ENCODE results near the gene SLC22A31. TPM values are rescaled to one million over a fixed set of nuclear protein-coding genes. Genes with fewer than 3 reads are reported as not detected.
"Not testable (repeated sequence)": the region's sequence is repeated elsewhere in the genome, so short reads cannot be mapped to it uniquely, and the experiment has no call there.

The SLC22A31 gene
- polyA plus RNA-seq (ENCODE audit: insufficient read length in 4 of 4): under 1 TPM; 0.17 to 0.57 (median 0.50) TPM

- no peak for DNase-seq (ENCODE audit: low read depth in 4 of 4, low spot score in 3 of 4)
Measured at GRCh38 chr16:89200124-89200849, at the start of gene SLC22A31. Gene SLC22A31, minus strand, starts transcription at chr16:89200537. Its CDS starts 36 bp downstream, at chr16:89200501.

GRCh38 chr16:89248196-89248982, 48.1 kb upstream of the SLC22A31 start:
- no peak for DNase-seq (ENCODE audit: low read depth in 4 of 4, low spot score in 3 of 4)

DNA sequence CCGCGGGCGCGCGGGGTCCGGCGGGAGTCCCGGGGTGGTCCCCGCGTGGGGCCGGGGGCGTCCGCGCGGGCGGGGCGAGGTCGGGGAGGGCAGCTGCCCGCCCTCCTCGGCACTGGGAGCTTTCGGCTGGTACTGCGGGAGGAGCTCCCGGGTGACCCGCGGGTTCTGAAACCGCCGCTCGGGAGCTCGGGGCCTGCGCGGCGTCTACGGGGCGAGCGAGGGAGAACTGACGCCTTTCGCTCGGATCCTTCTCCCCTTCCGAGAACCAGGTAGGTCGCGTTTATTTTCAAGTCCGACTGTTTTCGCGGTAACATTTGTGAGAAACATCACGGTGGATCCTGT, 47.4 kb upstream of the SLC22A31 start:
- not testable (repeated sequence) for DNase-seq (ENCODE audit: low read depth in 4 of 4, low spot score in 3 of 4)

DNA sequence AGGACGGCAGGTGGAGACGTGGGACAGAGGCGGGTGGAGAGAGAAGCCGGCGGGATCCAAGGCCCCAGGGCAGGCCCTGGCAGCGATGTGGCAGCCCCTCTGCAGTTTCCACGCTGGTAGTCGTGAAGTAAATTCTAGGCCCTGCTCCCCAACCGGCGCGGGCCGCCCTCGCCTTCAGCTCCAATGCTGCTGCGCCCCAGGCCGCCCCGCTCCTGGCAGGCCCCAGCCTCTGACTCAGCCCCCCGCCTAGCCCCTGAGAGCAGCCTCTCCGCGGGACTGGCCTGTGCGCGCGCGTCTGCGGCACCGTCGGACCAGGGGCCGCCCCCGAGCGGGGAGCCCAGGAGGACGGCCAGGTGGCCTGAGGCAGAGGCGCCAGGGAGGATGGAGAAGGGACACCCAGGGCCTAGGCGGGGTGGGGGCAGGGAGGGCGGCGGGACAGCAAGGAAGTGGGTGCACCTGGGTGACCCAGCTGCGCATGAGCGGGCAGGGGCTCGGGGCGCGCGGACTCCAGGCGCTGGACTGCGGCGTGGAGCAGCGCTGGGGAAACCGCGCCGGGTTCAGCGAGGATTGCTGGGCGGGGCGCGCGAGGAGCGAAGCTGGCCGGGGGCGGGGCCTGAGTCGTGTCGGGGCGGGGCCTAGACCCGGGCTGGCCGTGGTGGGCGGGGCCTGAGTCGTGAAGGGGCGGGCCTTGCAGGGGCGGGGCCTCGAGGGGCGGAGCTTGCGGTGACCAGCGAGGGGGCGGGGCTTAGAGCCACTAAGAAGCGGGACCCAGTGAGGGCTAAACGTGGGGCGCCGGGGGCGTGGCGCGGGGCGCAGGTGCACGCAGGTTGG, 46.8 kb upstream of the SLC22A31 start:
- DNase-seq (ENCODE audit: low read depth in 4 of 4, low spot score in 3 of 4): peak; percentile 44 to 64 (median 54)

- DNase-seq (ENCODE audit: low read depth in 4 of 4, low spot score in 3 of 4): no peak
Measured at GRCh38 chr16:89246383-89246902, 46.1 kb upstream of the SLC22A31 start.

DNA sequence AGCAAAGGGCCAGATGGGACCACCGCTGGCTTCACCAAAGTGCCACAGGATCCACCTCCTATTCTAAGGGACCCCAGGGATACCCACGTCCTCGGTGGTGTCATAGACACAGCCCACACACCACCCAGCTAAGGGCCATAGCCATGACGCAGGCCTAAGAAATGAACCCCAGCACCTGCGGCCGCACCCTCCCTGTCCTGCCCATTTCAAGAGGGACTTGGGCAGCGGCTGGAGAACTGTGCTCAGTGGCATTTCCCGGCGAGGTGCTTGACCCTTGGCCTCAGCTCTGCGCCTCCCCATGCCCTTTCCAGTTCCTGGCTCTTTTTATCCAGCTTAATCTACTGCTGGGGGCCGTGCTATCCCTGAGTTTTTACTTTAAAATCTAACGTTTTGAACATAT, 44.4 kb upstream of the SLC22A31 start:
- no peak for DNase-seq (ENCODE audit: low read depth in 4 of 4, low spot score in 3 of 4)

DNA sequence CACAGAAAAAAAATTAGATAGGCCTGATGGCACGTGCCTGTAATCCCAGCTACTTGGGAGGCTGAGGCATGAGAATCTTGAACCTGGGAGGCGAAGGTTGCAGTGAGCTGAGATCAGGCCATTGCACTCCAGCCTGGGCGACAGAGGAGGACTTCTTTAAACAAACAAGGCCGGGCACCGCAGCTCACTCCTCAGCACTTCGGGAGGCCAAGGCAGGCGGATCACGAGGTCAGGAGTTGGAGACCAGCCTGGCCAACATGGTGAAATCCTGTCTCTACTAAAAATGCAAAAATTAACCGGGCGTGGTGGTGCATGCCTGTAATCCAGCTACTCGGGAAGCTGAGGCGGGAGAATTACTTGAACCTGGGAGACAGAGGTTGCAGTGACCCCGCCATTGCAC, 43.9 kb upstream of the SLC22A31 start:
- DNase-seq (ENCODE audit: low read depth in 4 of 4, low spot score in 3 of 4): not testable (repeated sequence)

DNA sequence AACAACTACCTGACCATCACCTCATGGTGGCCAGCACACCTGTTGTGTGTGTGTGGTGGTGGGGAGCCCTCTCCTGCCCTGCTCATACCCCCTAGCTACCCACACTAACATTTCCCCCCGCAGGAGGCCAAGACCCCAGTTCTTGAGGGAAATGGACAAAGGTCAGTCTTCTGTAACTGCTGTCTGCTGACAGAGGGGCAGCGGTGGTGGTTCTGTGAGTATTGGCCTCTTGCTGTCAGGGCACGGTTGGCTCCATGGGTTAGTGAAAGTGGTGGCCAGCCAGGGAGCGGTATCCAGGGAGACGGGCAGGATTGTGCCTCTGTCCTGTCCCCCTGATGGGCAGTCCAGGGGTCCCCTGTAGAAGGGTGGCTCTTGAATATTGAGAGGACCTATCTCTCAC, 43.3 kb upstream of the SLC22A31 start:
- no peak for DNase-seq (ENCODE audit: low read depth in 4 of 4, low spot score in 3 of 4)

GRCh38 chr16:89242795-89243200, 42.5 kb upstream of the SLC22A31 start:
- no peak for DNase-seq (ENCODE audit: low read depth in 4 of 4, low spot score in 3 of 4)

DNA sequence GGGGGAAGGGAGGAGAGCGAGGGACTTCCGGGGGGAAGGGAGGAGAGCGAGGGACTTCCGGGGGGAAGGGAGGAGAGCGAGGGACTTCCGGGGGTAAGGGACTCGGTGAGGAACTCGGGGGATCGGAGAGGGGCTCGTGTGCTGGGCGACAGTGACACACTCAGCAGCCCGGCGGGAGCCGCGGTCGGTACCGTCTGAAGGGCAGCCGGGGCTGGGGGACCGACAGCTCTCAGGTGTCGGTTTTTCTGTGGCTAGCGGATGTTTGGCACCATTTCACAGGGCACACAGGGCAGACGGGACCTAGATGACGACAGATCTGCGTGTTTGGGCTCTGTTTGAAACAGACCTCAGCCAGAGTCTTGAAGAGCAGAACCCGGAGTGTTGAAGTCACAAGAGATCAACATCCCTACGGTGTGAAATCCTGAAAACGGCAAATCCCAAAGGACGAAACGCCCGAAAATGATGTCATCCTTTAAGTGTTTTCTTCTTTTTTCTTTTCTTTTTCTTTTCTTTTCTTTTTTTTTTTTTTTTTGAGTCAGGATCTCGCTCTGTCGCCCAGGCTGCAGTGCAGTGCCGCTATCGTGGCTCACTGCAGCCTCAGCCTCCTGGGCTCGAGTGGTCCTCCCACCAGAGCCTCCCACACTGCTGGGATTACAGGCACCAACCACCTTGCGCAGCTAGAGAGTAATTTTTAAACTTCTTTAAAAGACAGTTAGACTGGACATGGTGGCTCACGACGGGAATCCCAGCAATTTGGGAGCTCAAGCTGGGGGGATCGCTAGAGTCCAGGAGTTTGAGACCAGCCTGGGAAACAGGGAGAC, 41.1 kb upstream of the SLC22A31 start:
- DNase-seq (ENCODE audit: low read depth in 4 of 4, low spot score in 3 of 4): peak in 2 of 4 donors; percentile 42 to 68

GRCh38 chr16:89237733-89238132, 37.4 kb upstream of the SLC22A31 start:
- DNase-seq (ENCODE audit: low read depth in 4 of 4, low spot score in 3 of 4): no peak

GRCh38 chr16:89233678-89234490, 33.5 kb upstream of the SLC22A31 start:
- no peak for DNase-seq (ENCODE audit: low read depth in 4 of 4, low spot score in 3 of 4)

DNA sequence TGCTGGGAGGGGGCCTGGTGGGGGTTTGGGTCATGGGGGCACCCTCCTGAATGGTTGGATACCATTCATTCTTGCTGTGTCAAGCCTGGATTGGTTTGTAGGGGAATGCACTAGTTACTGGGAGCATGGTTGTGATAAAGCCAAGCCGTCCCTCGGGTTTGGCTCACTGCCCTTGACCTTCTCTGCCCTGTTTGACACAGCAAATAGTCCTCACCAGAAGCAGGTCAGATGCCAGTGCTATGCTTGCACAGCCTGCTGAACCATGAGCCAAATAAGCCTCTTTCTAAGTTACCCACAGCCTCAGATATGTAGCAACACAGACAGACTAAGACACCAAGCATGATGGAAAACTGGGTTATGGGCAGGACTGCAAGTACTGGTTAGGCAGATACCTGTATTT, 31.8 kb upstream of the SLC22A31 start:
- DNase-seq (ENCODE audit: low read depth in 4 of 4, low spot score in 3 of 4): no peak

DNA sequence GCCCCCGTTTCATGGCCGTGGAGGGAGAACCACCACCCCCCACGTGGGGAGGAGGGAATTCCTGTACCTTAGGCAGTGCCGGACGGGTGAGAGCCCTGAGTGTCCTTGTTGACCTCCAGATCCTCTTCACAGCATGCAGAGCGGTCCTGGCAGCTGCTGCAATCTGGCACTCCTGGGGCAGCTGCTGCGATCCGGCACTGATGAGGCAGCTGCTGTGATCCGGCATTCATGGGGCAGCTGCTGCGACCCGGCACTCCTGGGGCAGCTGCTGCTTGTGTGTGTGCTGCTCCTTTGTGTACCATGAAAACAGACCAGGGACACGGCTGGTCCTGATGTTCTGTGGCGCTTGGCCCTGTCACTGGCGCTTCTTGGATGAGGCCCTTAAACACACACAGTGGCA, 29.9 kb upstream of the SLC22A31 start:
- DNase-seq (ENCODE audit: low read depth in 4 of 4, low spot score in 3 of 4): no peak

- no peak for DNase-seq (ENCODE audit: low read depth in 4 of 4, low spot score in 3 of 4)
Measured at GRCh38 chr16:89224665-89225064, 24.3 kb upstream of the SLC22A31 start.

- DNase-seq (ENCODE audit: low read depth in 4 of 4, low spot score in 3 of 4): no peak
Measured at GRCh38 chr16:89222931-89223330, 22.6 kb upstream of the SLC22A31 start.

GRCh38 chr16:89221604-89222003, 21.3 kb upstream of the SLC22A31 start:
- DNase-seq (ENCODE audit: low read depth in 4 of 4, low spot score in 3 of 4): no peak

DNA sequence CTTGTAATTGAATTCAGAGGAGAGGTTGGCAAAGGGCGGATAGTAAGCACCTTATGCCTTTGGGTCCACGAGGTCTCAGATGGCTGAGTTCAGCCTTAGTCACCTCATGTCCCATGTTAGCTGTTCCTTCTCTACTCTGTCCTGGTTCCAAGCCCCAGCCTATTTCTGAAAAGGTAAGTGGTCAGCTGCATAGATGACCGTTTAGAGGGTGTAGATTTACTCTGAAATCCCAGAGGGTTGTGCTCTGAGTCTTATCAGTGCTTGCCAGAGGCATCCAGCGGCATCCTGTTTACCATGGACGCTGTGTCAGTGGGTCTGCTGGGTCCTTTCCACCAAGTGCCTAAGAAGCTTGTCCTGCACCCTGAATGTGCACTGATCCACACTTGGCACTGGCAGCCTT, 19.0 kb upstream of the SLC22A31 start:
- no peak for DNase-seq (ENCODE audit: low read depth in 4 of 4, low spot score in 3 of 4)
